Measurements from ENCODE around the gene HMGXB3.
A peak's percentile ranks its signal among the peaks of the same experiment; 100 is the strongest.

Gene HMGXB3

DNA sequence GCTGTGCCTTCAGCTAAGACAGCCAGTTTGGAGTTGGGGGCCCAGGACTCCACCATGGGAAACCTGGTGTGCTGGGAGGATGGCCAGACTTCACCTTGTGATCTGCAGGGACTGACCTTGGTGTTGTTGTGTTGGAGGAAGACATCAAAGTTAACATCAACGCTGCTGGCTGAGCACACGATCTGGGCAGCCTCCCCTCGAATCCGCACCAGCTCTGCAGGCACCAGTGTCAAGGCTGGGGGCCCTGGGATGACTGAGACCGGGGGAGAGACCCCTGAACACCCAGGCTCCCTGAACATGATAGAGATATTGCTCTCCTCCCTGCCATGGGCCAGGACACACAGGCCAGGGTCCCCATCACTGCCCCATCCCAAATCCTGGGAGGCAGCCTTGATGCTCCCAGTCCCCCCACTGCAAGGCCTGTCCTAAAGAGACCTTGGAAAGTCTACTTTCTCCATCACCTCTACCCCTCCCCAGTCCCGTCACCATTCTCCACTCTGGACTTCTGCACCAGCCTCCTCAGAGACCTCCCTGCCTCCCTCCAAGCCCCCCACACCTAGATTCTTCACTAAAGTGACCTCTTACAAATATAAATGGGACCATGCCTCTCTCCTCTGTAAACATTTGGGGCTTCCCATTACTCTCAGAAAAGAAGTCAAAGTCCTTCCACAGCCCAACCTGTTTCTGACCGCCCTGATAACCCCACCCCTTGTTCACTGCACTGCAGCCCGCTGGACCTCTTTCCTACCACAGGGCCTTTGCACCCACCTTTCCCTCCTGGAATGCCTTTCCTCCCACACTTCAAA lies 77.7 kb downstream of the HMGXB3 start:
- TF ChIP-seq CTCF (IDR thresholded peaks at IDR 0.05; ENCODE audit: extremely low read depth, missing control alignments): no peak
- DNase-seq (ENCODE audit: low spot score): peak; percentile 3

GRCh38 chr5:150078802-150079689 lies 78.5 kb downstream of the HMGXB3 start:
- no peak for DNase-seq (ENCODE audit: low spot score)
- TF ChIP-seq CTCF (IDR thresholded peaks at IDR 0.05; ENCODE audit: extremely low read depth, missing control alignments): no peak

GRCh38 chr5:150079909-150080461 lies 79.4 kb downstream of the HMGXB3 start:
- no peak for TF ChIP-seq CTCF (IDR thresholded peaks at IDR 0.05; ENCODE audit: extremely low read depth, missing control alignments)
- no peak for DNase-seq (ENCODE audit: low spot score)

DNA sequence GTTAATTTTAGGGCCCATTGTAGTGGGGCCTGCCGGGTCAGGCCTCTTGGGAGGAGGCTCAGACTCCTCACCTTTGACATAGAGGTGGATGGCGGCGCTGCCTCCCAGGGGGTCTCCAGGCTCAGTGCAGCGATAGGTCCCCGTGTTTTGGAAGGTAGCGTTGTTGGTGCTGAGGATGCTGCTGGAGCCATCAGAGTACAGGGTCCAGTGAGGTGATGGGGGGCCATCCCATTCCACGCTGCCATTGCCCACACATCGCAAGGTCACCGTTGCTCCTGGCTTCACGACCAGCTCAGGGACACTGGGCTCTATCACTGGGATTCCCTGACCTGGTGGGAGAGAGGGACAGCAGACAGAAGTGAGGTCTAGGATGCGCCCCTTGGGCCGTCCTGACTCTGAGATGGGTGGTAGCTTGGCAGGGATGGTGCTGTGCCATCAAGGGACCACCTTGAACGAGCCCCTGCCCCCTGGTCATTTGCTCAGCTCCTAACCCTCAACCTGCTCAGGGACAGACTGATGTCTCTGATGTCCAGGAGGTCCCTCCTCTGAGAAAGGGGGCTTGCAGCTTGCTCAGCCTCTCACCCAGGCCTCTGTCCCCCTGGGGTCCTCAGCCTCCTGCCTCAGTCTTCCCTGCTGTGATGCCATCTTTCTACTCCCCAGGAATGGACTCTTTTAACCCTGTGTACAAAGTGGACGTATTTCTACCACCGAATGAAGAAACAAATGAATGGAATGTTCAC lies 80.3 kb downstream of the HMGXB3 start:
- TF ChIP-seq CTCF (IDR thresholded peaks at IDR 0.05; ENCODE audit: extremely low read depth, missing control alignments): no peak
- DNase-seq (ENCODE audit: low spot score): peak; percentile 8

DNA sequence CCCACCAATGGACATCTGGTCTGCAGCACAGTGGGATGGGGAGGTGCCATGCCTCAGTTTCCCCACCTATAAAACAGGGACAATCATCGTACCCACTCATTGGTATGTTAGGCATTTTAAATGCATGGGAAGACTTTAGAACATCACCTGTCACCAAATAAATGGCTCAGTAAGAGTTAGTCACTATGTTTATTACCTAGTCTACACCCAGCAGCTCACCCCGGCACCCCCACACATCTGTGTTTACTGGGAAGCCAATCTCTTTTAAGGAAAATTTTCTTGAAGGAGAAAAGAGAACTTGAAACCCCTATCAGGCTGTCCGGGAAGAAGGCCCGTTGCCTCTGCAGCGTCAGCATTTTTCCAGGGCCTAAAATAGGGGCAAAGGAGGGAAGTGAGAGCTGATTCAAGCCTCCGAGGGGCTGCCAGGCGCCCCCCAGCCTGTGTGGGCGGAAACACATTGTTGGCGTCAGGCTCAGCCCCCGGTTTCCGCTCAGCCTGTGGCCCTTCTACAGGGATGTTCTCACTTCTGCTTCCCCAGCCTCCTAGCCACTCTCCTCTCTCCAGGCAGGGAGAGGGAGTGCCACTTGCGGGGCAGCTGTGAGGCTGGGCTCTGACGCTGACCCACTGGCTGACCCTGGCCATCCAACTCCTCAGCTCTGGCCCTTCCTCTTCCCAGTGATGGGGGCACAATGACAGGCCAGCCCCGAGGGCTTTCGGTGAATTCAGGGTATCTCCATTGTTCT lies 81.2 kb downstream of the HMGXB3 start:
- peak; percentile 79 for DNase-seq (ENCODE audit: low spot score)
- TF ChIP-seq CTCF (IDR thresholded peaks at IDR 0.05; ENCODE audit: extremely low read depth, missing control alignments): no peak

DNA sequence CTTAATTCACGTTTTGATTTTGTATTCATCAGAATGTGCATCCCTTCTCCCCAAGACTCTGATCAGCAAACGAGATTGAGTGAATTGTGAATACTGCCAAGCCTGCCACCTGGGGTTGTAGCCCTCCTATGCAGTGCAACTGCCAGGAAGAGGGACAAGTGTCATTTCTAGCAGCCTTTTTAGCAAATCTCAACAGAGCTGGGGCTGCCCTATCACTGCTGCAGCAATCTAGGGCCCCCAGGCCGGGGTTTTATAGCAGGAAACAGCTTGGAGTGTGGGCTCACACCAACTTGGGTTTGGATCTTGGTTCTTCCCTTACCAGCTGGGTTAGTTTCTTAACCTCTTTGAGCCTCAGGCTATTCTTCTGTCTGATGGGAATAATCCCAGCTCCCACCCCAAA lies 81.8 kb downstream of the HMGXB3 start:
- no peak for DNase-seq (ENCODE audit: low spot score)

More for the DNA sequence above, 81.8 kb downstream of the HMGXB3 start:
- TF ChIP-seq CTCF (IDR thresholded peaks at IDR 0.05; ENCODE audit: extremely low read depth, missing control alignments): no peak

All from GM20000 (cell line).